Measurements from ENCODE around the gene BNIP1. TPM values are rescaled to one million over a fixed set of nuclear protein-coding genes. Genes with fewer than 3 reads are reported as not detected.

Gene BNIP1
- total RNA-seq, 6 experiments from 2014 or later = 13.9 to 20.9 (median 17.3) TPM

DNA sequence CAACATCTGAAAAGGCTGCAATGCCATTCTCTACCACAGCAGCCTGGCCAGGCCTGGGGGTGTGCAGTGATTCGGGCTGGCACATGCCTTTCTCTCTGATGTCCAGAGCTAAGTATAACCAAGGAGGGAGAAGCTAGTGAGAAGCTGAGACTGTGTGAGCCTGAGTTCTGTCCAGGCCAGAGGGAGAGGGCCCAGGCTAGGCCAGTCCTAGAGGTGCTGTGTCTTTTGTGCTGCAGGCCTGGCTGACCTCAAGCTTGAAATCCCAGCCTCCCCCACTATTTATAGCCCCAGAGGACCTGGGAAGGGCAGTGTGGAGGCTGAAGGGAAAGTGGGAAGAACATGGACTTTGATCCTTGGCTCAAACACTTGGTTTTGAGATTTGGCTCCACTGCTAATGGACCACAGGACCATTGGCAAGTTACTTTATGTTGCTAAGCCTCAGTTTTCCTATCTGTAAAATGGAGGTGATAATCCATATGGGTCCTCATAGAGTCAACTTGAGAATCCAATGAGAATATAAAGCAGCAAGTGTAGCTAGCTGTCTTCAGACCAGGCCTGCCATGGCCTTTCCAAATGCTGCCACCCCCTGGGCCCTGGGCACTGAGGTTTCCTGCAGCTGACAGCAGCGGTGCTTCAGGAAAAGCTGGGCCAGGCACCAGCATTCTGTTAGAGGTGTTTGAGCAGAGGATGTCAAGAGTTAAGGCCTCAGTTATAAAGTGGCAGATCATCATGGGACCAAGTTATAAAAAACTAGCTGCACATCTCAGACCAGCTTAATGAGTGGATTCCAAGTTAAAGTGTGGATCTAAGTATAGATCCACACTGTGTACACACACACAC is 21.1 kb downstream of the BNIP1 start:
- peaks cover 11% of the 10 kb centered on the region for H3K27me3 Mint-ChIP-seq (ENCODE audit: insufficient read depth)
- H3K4me1 Mint-ChIP-seq (ENCODE audit: low read depth) = no peaks in the 10 kb centered on the region
- H3K4me3 Mint-ChIP-seq = no peak overlapping the region
- H3K9me3 Mint-ChIP-seq = no peaks in the 10 kb centered on the region
- no peak overlapping the region for H3K27ac Mint-ChIP-seq
- 0 out of 2 replicates have a peak, but pooled peaks cover 6% of the 10 kb centered on the region for H3K36me3 Mint-ChIP-seq (ENCODE audit: low read depth)
- DNase-seq = no peak
- TF ChIP-seq CTCF (IDR thresholded peaks at IDR 0.05) = no peak

- DNase-seq = no peak
- Mint-ChIP-seq H3K9me3 (no peaks in the 10 kb centered on the region), H3K27me3 (ENCODE audit: insufficient read depth) (peaks cover 25% of the 10 kb centered on the region), H3K36me3 (ENCODE audit: low read depth) (no peaks in the 10 kb centered on the region), H3K4me1 (ENCODE audit: low read depth) (no peaks in the 10 kb centered on the region), H3K27ac (no peak overlapping the region), H3K4me3 (no peak overlapping the region)
- no peak for TF ChIP-seq CTCF (IDR thresholded peaks at IDR 0.05)
Measured at GRCh38 chr5:173172166-173172565, 27.8 kb downstream of the BNIP1 start.

DNA sequence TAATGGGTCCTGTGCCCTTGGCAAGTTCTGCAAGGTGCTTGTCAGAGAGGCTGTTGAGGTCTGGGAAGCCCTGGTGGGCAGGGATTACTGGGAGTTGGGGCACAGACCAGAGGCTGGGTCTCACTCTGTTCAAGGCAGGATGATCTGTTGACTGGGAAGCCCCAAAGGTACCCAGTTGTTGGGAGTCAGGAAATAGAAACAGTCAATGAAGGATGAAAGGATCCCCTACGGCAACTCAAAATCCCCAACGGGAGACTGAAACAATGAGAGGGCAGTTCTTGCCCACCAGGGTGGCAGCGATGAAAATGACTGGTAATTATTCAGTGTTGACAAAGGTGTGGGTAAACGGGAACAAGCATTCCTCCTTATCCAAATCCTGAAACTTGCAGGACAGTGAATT is 31.2 kb downstream of the BNIP1 start:
- Mint-ChIP-seq H3K27ac (no peak overlapping the region), H3K4me1 (ENCODE audit: low read depth) (no peaks in the 10 kb centered on the region), H3K27me3 (ENCODE audit: insufficient read depth) (peaks cover 39% of the 10 kb centered on the region), H3K9me3 (peaks cover 10% of the 10 kb centered on the region), H3K36me3 (ENCODE audit: low read depth) (peaks cover 9% of the 10 kb centered on the region), H3K4me3 (no peak overlapping the region)
- DNase-seq = no peak
- no peak for TF ChIP-seq CTCF (IDR thresholded peaks at IDR 0.05)

- H3K4me3 Mint-ChIP-seq = no peak overlapping the region
- no peaks in the 10 kb centered on the region for H3K4me1 Mint-ChIP-seq (ENCODE audit: low read depth)
- H3K27ac Mint-ChIP-seq = no peak overlapping the region
- DNase-seq = no peak
- peaks cover 23% of the 10 kb centered on the region for H3K9me3 Mint-ChIP-seq
- peaks cover 45% of the 10 kb centered on the region for H3K27me3 Mint-ChIP-seq (ENCODE audit: insufficient read depth)
- no peak for TF ChIP-seq CTCF (IDR thresholded peaks at IDR 0.05)
- peaks cover 16% of the 10 kb centered on the region for H3K36me3 Mint-ChIP-seq (ENCODE audit: low read depth)
Measured at GRCh38 chr5:173178369-173178910, 34.1 kb downstream of the BNIP1 start.

DNA sequence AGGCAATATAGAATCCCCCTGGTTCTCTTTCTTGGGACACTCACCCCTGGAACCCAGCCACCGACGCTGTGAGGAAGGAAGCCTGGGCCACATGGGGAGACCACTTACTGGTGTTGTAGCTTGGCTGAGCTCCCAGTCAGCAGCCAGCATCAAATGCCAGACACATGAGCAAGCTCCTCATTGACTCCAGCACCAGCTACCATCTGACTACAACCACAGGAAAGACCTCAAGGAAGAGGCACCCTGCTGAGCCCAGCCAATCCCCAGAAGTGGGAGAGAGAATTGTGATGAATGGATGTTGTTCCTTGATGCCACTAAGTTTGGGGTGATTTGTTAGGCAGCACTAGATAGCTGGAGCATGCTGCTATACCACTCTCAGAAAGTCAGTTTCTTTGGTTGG is 36.0 kb downstream of the BNIP1 start:
- Mint-ChIP-seq H3K27me3 (ENCODE audit: insufficient read depth) (peaks cover 46% of the 10 kb centered on the region), H3K9me3 (peaks cover 23% of the 10 kb centered on the region)

More for the DNA sequence above, 36.0 kb downstream of the BNIP1 start:
- no peaks in the 10 kb centered on the region for H3K4me1 Mint-ChIP-seq (ENCODE audit: low read depth)
- no peak overlapping the region for H3K27ac Mint-ChIP-seq
- no peak overlapping the region for H3K4me3 Mint-ChIP-seq
- TF ChIP-seq CTCF (IDR thresholded peaks at IDR 0.05) = no peak
- H3K36me3 Mint-ChIP-seq (ENCODE audit: low read depth) = peaks cover 16% of the 10 kb centered on the region
- DNase-seq = no peak
